ENCODE results near the gene DNAJB2. TPM values are rescaled to one million over a fixed set of nuclear protein-coding genes. Genes with fewer than 3 reads are reported as not detected.
"Not testable (repeated sequence)": the region's sequence is repeated elsewhere in the genome, so short reads cannot be mapped to it uniquely, and the experiment has no call there.

The DNAJB2 gene
- total RNA-seq, 4 donors from 2014 or later = 22.7 to 95.0 (median 54.3) TPM

- TF ChIP-seq CTCF (IDR thresholded peaks at IDR 0.05) (peak in 2 of 5 experiments; percentile 23 to 54), POLR2AphosphoS5 (IDR thresholded peaks at IDR 0.05) (peak; percentile 99), EP300 (IDR thresholded peaks at IDR 0.05; ENCODE audit: low read depth) (no peak), POLR2A (IDR thresholded peaks at IDR 0.05) (peak; percentile 99)
- Histone ChIP-seq H3K9me3 (no peaks in the 10 kb centered on the region), H3K4me1 (peaks cover 27 to 53% (median 47%) of the 10 kb centered on the region in 4 donors), H3K27ac (peak within 1 kb of the TSS; percentile 94 to 97 (median 94)), H3K36me3 (no peaks in the 10 kb centered on the region), H3K4me3 (peak within 1 kb of the TSS; percentile 49 to 72 (median 60)), H3K27me3 (no peaks in the 10 kb centered on the region)
- 1 to 40% methylated on average over 1 to 24 of the region's 76 CpGs for WGBS, 2 donors (ENCODE audit: low coverage in 1 of 2)
- in situ Hi-C loops (cut with MboI; ENCODE audit: low pct_ligation_motif_present in 1 of 4, low pct_unique_long_range_greater_than_20kb in 1 of 4, low sequenced_read_pairs in 3 of 4) (no loop called here), intact Hi-C loops (cut with DNase I; ENCODE audit: low total_unique reads) (no loop called here)
- DNase-seq = peak; percentile 95
Observed at GRCh38 chr2:219253753-219254589, 25.2 kb upstream of the DNAJB2 start, which contains the start of gene TUBA4A. TUBA4A (minus strand) TSS chr2:219253918; CDS start chr2:219253858, 60 bp downstream.

- intact Hi-C loops (cut with DNase I; ENCODE audit: low total_unique reads) = no loop called here
- DNase-seq = no peak
- Histone ChIP-seq H3K27ac (peak overlapping the region; percentile 94 to 97 (median 94)), H3K4me1 (peaks cover 21 to 45% (median 40%) of the 10 kb centered on the region in 4 donors), H3K36me3 (no peaks in the 10 kb centered on the region), H3K27me3 (no peaks in the 10 kb centered on the region), H3K9me3 (no peaks in the 10 kb centered on the region), H3K4me3 (peak overlapping the region; percentile 49 to 72 (median 60))
- 22 to 66% methylated on average over 4 to 10 of the region's 12 CpGs for WGBS, 2 donors (ENCODE audit: low coverage in 1 of 2)
- TF ChIP-seq CTCF (IDR thresholded peaks at IDR 0.05) = no peak
- TF ChIP-seq EP300 (IDR thresholded peaks at IDR 0.05; ENCODE audit: low read depth) = no peak
- TF ChIP-seq POLR2A (IDR thresholded peaks at IDR 0.05) = no peak
- TF ChIP-seq POLR2AphosphoS5 (IDR thresholded peaks at IDR 0.05) = no peak
- in situ Hi-C loops (cut with MboI; ENCODE audit: low pct_ligation_motif_present in 1 of 4, low pct_unique_long_range_greater_than_20kb in 1 of 4, low sequenced_read_pairs in 3 of 4) = no loop called here
Observed at GRCh38 chr2:219254590-219255201, 24.5 kb upstream of the DNAJB2 start.

DNA sequence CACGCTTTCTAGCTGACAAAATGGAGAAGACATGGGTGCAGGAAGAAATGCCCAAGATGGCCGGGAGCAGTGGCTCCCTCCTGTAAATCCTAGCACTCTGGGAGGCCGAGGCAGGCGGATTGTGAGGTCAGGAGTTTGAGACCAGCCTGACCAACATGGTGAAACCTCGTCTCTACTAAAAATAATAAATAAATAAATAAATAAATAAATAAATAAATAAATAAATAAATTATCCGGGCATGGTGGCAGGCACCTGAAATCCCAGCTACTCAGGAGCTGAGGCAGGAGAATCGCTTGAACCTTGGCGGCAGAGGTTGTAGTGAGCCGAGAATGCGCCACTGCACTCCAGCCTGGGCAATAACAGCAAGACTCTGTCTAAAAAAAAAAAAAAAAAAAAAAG, 20.2 kb upstream of the DNAJB2 start:
- DNase-seq; H3K9me3 ChIP-seq; in situ Hi-C loops (cut with MboI; ENCODE audit: low pct_ligation_motif_present in 1 of 4, low pct_unique_long_range_greater_than_20kb in 1 of 4, low sequenced_read_pairs in 3 of 4); H3K4me3 ChIP-seq; H3K4me1 ChIP-seq; intact Hi-C loops (cut with DNase I; ENCODE audit: low total_unique reads); H3K27ac ChIP-seq; H3K36me3 ChIP-seq: not testable (repeated sequence)
- H3K27me3 ChIP-seq = peaks cover 14% of the 10 kb centered on the region
- 86 to 87% methylated on average over 10 of the region's 10 CpGs for WGBS, 2 donors (ENCODE audit: low coverage in 1 of 2)

DNA sequence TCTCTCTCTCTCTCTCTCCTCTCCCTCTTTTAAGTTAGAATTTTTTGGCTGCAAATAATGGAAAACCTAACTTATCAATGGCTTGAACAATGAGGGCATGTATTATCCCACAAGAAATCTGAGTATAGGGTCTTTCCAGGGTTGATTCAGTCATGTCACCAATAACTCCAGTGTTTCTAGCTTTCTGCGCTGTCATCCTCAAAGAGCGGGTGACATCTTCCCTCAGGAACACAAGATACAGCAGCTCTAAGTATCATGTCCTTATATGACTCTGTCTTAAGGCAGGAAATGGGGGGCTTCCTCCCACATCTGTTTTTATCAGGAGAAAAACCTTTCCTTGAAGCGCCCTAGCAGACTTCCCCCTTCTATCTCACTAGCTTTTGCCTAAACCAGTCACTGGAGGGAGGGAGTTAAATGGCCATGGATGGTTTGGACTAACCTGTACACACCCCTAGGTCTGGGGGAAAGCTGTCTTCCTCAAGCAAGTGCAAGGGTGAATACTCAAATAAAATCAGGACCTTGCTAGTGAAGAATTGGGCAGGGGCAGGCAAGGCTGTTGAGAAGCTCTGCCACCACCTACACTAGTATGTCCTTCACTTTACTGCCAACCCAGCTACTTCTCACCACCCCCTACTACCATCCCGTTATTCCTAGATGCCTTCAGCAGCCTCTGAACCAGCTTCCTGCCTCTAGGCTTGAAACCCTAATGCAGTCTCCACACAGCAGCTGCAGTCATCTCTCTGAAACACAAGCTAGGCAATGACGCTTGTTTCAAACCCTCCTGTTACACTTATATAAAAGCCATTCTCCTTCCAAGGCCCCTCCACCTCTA, 17.9 kb upstream of the DNAJB2 start:
- H3K4me3 ChIP-seq = no peak overlapping the region
- no peak overlapping the region for H3K27ac ChIP-seq
- in situ Hi-C loops (cut with MboI; ENCODE audit: low pct_ligation_motif_present in 1 of 4, low pct_unique_long_range_greater_than_20kb in 1 of 4, low sequenced_read_pairs in 3 of 4) = no loop called here
- WGBS, 2 donors (ENCODE audit: low coverage in 1 of 2) = 77 to 92% methylated on average over 2 to 5 of the region's 5 CpGs
- no peaks in the 10 kb centered on the region for H3K36me3 ChIP-seq
- intact Hi-C loops (cut with DNase I; ENCODE audit: low total_unique reads) = no loop called here
- TF ChIP-seq EP300 (IDR thresholded peaks at IDR 0.05; ENCODE audit: low read depth) (no peak), POLR2AphosphoS5 (IDR thresholded peaks at IDR 0.05) (no peak), CTCF (IDR thresholded peaks at IDR 0.05) (no peak), POLR2A (IDR thresholded peaks at IDR 0.05) (no peak)
- no peaks in the 10 kb centered on the region for H3K9me3 ChIP-seq
- H3K27me3 ChIP-seq = peaks cover 14% of the 10 kb centered on the region
- H3K4me1 ChIP-seq = no peaks in the 10 kb centered on the region
- no peak for DNase-seq
